IMR-90 (cell line): Measurements from ENCODE around the gene HAUS7. TPM values are rescaled to one million over a fixed set of nuclear protein-coding genes. Genes with fewer than 3 reads are reported as not detected.
A peak's percentile ranks its signal among the peaks of the same experiment; 100 is the strongest.

Experiments used
- ATAC-seq: fragments of 200-7000 bp; cut with Tn5 transposase; 2 replicates; pipeline ENCODE4 v1.9.1; 2020; ENCODE audit warnings: low read depth, mild to moderate bottlenecking, moderate library complexity
- BruUV-seq: library from RNA; stranded (reverse); fragments of 400-500 nt; replicated peaks from 2 replicates; lab custom pipeline; 2021; lab: Mats Ljungman, UMichigan
- CTCF ChIA-PET: fragments of 300-600 bp; formaldehyde crosslinking; extraction: SDS; loops from one replicate; lab custom pipeline; 2021; ENCODE audit warnings: antibody characterized with exemption; lab: Yijun Ruan, JAX
- POLR2A ChIA-PET: fragments of 300-600 bp; sonication (Branson Sonifier 250); formaldehyde crosslinking; loops from one replicate; lab custom pipeline; 2022; ENCODE audit warnings: antibody characterized with exemption; ENCODE audit not compliant: unreplicated experiment; lab: Charles Lee
- DNase-seq: peaks from one replicate; pipeline ENCODE4 v3.0.0; 2013
- H2AFZ ChIP-seq: replicated peaks from 2 replicates; pipeline ENCODE3; 2013; ENCODE audit warnings: low read length, mild to moderate bottlenecking; ENCODE audit not compliant: poor library complexity
- H2AK5ac ChIP-seq: 2 replicates; pipeline ENCODE4 v1.6.1; 2013; ENCODE audit warnings: low read depth, low read length, inconsistent platforms
- H2AK9ac ChIP-seq: replicated peaks from 2 replicates; pipeline ENCODE3; 2013; ENCODE audit warnings: mild to moderate bottlenecking, low read depth, low read length, moderate library complexity; ENCODE audit not compliant: poor library complexity
- H2BK120ac ChIP-seq: 2 replicates; pipeline ENCODE4 v1.6.1; 2013; ENCODE audit warnings: low read depth, low read length, inconsistent platforms
- H2BK15ac ChIP-seq: 3 replicates; pipeline ENCODE4 v1.6.1; 2013; ENCODE audit warnings: low read depth, low read length, inconsistent platforms
- H2BK20ac ChIP-seq: 2 replicates; pipeline ENCODE4 v1.6.1; 2013; ENCODE audit warnings: low read depth, mild to moderate bottlenecking, inconsistent platforms, low read length, moderate library complexity
- H2BK5ac ChIP-seq: 2 replicates; pipeline ENCODE4 v1.6.1; 2013; ENCODE audit warnings: mild to moderate bottlenecking, low read depth, low read length, inconsistent platforms; ENCODE audit not compliant: poor library complexity, severe bottlenecking
- H3K14ac ChIP-seq: replicated peaks from 2 replicates; pipeline ENCODE4 v1.6.1; 2013; ENCODE audit warnings: low read depth, low read length, inconsistent platforms
- H3K18ac ChIP-seq: 2 replicates; pipeline ENCODE4 v1.6.1; 2013; ENCODE audit warnings: low read depth, low read length, control low read depth
- H3K23ac ChIP-seq: 2 replicates; pipeline ENCODE4 v1.6.1; 2013; ENCODE audit warnings: low read depth, low read length, inconsistent platforms
- H3K27ac ChIP-seq: 2 replicates; pipeline ENCODE4 v1.5.1; 2013; ENCODE audit warnings: mild to moderate bottlenecking, control low read depth, low read length; ENCODE audit not compliant: insufficient read depth
- H3K27me3 ChIP-seq: 2 replicates; pipeline ENCODE4 v1.6.1; 2013; ENCODE audit warnings: low read length; ENCODE audit not compliant: control insufficient read depth, insufficient read depth
- H3K36me3 ChIP-seq: 2 replicates; pipeline ENCODE4 v1.6.1; 2013; ENCODE audit warnings: low read length, mixed read lengths; ENCODE audit not compliant: control insufficient read depth, insufficient read depth
- H3K4ac ChIP-seq: 2 replicates; pipeline ENCODE4 v1.6.1; 2013; ENCODE audit warnings: low read depth, low read length, inconsistent platforms
- H3K4me1 ChIP-seq: 2 replicates; pipeline ENCODE4 v1.6.1; 2013; ENCODE audit warnings: low read length, mixed read lengths; ENCODE audit not compliant: control insufficient read depth, insufficient read depth
- H3K4me2 ChIP-seq: 2 replicates; pipeline ENCODE4 v1.6.1; 2013; ENCODE audit warnings: low read depth, mild to moderate bottlenecking, control low read depth, low read length, moderate library complexity
- H3K4me3 ChIP-seq: 2 replicates; pipeline ENCODE4 v1.5.1; 2013; ENCODE audit warnings: low read depth, mild to moderate bottlenecking, control low read depth, low read length, moderate library complexity; ENCODE audit not compliant: insufficient read depth
- H3K56ac ChIP-seq: 2 replicates; pipeline ENCODE4 v1.6.1; 2013; ENCODE audit warnings: low read length, inconsistent platforms; ENCODE audit not compliant: insufficient read depth; ENCODE audit errors: extremely low read depth
- H3K79me1 ChIP-seq, 2 experiments: 2 replicates each; pipeline ENCODE4 v1.6.1; 2013; ENCODE audit warnings: low read length in 2 of 2, inconsistent platforms in 1 of 2, low read depth in 1 of 2
- H3K9ac ChIP-seq: 2 replicates; pipeline ENCODE4 v1.6.1; 2013; ENCODE audit warnings: low read depth, low read length, control low read depth
- H3K9me1 ChIP-seq: 2 replicates; pipeline ENCODE4 v1.6.1; 2013; ENCODE audit warnings: low read length, inconsistent platforms; ENCODE audit not compliant: insufficient read depth
- H3K9me3 ChIP-seq: 2 replicates; pipeline ENCODE4 v1.6.1; 2013; ENCODE audit warnings: low read length; ENCODE audit not compliant: control insufficient read depth, insufficient read depth
- H4K20me1 ChIP-seq: 2 replicates; pipeline ENCODE4 v1.6.1; 2013; ENCODE audit warnings: low read length, inconsistent platforms; ENCODE audit not compliant: insufficient read depth
- H4K5ac ChIP-seq: 2 replicates; pipeline ENCODE4 v1.6.1; 2013; ENCODE audit warnings: mild to moderate bottlenecking, low read depth, low read length, control low read depth
- H4K8ac ChIP-seq, 2 experiments: 2 replicates each; pipeline ENCODE4 v1.6.1; 2013; ENCODE audit warnings: low read depth in 2 of 2, low read length in 2 of 2, control low read depth in 1 of 2, inconsistent platforms in 1 of 2
- H4K91ac ChIP-seq: 2 replicates; pipeline ENCODE4 v1.6.1; 2013; ENCODE audit warnings: low read depth, low read length, inconsistent platforms; ENCODE audit not compliant: insufficient read depth
- BHLHE40 ChIP-seq: fragments of 150-350 bp; IDR thresholded peaks from 2 replicates; pipeline ENCODE4 v1.6.1; 2016; ENCODE audit warnings: mild to moderate bottlenecking, low read depth, low read length
- CEBPB ChIP-seq: IDR thresholded peaks from 2 replicates; pipeline ENCODE4 v1.6.1; 2012; ENCODE audit warnings: low read depth, low read length, improper control_type of control experiment
- CHD1 ChIP-seq: IDR thresholded peaks from 2 replicates; pipeline ENCODE4 v1.6.1; 2012; ENCODE audit warnings: low read depth, low read length, improper control_type of control experiment
- CTCF ChIP-seq: conservative IDR thresholded peaks from 2 replicates; pipeline ENCODE4 v1.5.1; 2012; ENCODE audit warnings: mild to moderate bottlenecking, low read depth, low read length, improper control_type of control experiment
- ELK1 ChIP-seq: fragments of 150-350 bp; IDR thresholded peaks from 2 replicates; pipeline ENCODE4 v1.6.1; 2016; ENCODE audit warnings: low read depth, mild to moderate bottlenecking, low read length, moderate library complexity, borderline replicate concordance
- FOS ChIP-seq: fragments of 150-350 bp; IDR thresholded peaks from 2 replicates; pipeline ENCODE4 v1.6.1; 2016; ENCODE audit warnings: low read depth, low read length
- MAFK ChIP-seq: IDR thresholded peaks from 2 replicates; pipeline ENCODE4 v1.6.1; 2012; ENCODE audit warnings: low read depth, low read length, improper control_type of control experiment
- MAZ ChIP-seq: IDR thresholded peaks from 2 replicates; pipeline ENCODE4 v1.6.1; 2012; ENCODE audit warnings: low read depth, mild to moderate bottlenecking, low read length, improper control_type of control experiment, moderate library complexity, borderline replicate concordance
- MXI1 ChIP-seq: IDR thresholded peaks from 2 replicates; pipeline ENCODE4 v1.6.1; 2012; ENCODE audit warnings: low read depth, mild to moderate bottlenecking, low read length, moderate library complexity, borderline replicate concordance
- NFE2L2 ChIP-seq: fragments of 150-350 bp; IDR thresholded peaks from 2 replicates; pipeline ENCODE4 v1.6.1; 2016; ENCODE audit warnings: low read depth, mild to moderate bottlenecking, low read length
- POLR2A ChIP-seq: IDR thresholded peaks from 2 replicates; pipeline ENCODE4 v1.6.1; 2012; ENCODE audit warnings: mild to moderate bottlenecking, low read depth, low read length
- RAD21 ChIP-seq: IDR thresholded peaks from 2 replicates; pipeline ENCODE4 v1.6.1; 2012; ENCODE audit warnings: low read length, improper control_type of control experiment
- RCOR1 ChIP-seq: IDR thresholded peaks from 2 replicates; pipeline ENCODE4 v1.6.1; 2012; ENCODE audit warnings: mild to moderate bottlenecking, low read length, improper control_type of control experiment; ENCODE audit not compliant: insufficient replicate concordance
- RFX5 ChIP-seq: IDR thresholded peaks from 2 replicates; pipeline ENCODE4 v1.8.0; 2012; ENCODE audit warnings: low read depth, mild to moderate bottlenecking, low read length, moderate library complexity
- SMC3 ChIP-seq: fragments of 150-350 bp; IDR thresholded peaks from 2 replicates; pipeline ENCODE4 v1.6.1; 2016; ENCODE audit warnings: low read depth, mild to moderate bottlenecking, antibody characterized with exemption, low read length, moderate library complexity
- USF2 ChIP-seq: fragments of 150-350 bp; IDR thresholded peaks from 2 replicates; pipeline ENCODE4 v1.6.1; 2017; ENCODE audit warnings: mild to moderate bottlenecking, antibody characterized with exemption, low read length, low read depth
- WGBS, 2 experiments: methylation state at CpG; one replicate each; pipeline versions ENCODE4 v1.1.5 to v1.1.7; 2013; ENCODE audit warnings: missing lambda C conversion rate in 2 of 2; ENCODE audit not compliant: insufficient read length in 1 of 2; ENCODE audit errors: extremely low coverage in 2 of 2; 5-methylcytosine and 5-hydroxymethylcytosine counted together
- dilution Hi-C: fragments of 300-500 bp; cut with HindIII; formaldehyde crosslinking; loops from one replicate; pipeline ENCODE4 v1.14.3; 2018; ENCODE audit warnings: low sequenced_read_pairs; ENCODE audit not compliant: unreplicated experiment
- in situ Hi-C: fragments of 300-500 bp; cut with MboI; formaldehyde crosslinking; loops from 3 replicates; pipeline ENCODE4 v1.14.3; 2019; ENCODE audit warnings: low sequenced_read_pairs, inconsistent platforms, mixed read lengths
- intact Hi-C: fragments of 100-400 bp; cut with micrococcal nuclease; formaldehyde crosslinking; loops from 2 replicates; pipeline ENCODE4 v1.10.0; 2022
- polyA plus RNA-seq, 3 experiments: library from polyadenylated mRNA; depleted of rRNA; stranded (reverse); fragments of >200 nt; gene quantifications; 2 replicates each; pipeline ENCODE4 v1.2.3, GENCODE V29; 2012; ENCODE audit warnings: low replicate concordance in 1 of 3
- total RNA-seq: library from RNA; depleted of rRNA; stranded (reverse); fragments of >200 nt; gene quantifications from 2 replicates; pipeline ENCODE4 v1.2.3, GENCODE V29; 2012

The HAUS7 gene
- total and polyA plus RNA-seq, 2 of the 4 experiments (the other 2 are of a cell fraction) = 10.8 to 25.9 TPM

- Histone ChIP-seq H3K79me1 (no peaks in the 10 kb centered on the region), H2AK9ac (peak overlapping the region; percentile 37), H3K18ac (no peak overlapping the region), H3K23ac (no peak overlapping the region), H3K56ac (no peak overlapping the region), H2AFZ (no peak overlapping the region), H4K91ac (no peak overlapping the region), H3K9ac (no peak overlapping the region), H2BK15ac (no peak overlapping the region), H2BK20ac (no peak overlapping the region), H2AK5ac (no peak overlapping the region), H3K4me2 (no peak overlapping the region), H2BK5ac (no peak overlapping the region), H4K20me1 (no peaks in the 10 kb centered on the region), H4K5ac (no peak overlapping the region), H3K27me3 (peaks cover 8% of the 10 kb centered on the region), H3K4me1 (no peaks in the 10 kb centered on the region), H3K9me1 (no peaks in the 10 kb centered on the region), H3K4me3 (no peak overlapping the region), H4K8ac (no peak overlapping the region), H3K4ac (no peak overlapping the region), H3K14ac (no peak overlapping the region), H3K27ac (no peak overlapping the region), H3K36me3 (no peaks in the 10 kb centered on the region), H3K9me3 (peaks cover 6% of the 10 kb centered on the region), H2BK120ac (no peak overlapping the region)
- ChIA-PET POLR2A (no interaction called here), CTCF (no interaction called here)
- TF ChIP-seq SMC3 (no peak), BHLHE40 (no peak), MAFK (no peak), ELK1 (no peak), MAZ (no peak), RCOR1 (no peak), CHD1 (no peak), NFE2L2 (no peak), RAD21 (no peak), FOS (no peak), CTCF (no peak), POLR2A (no peak), RFX5 (no peak), CEBPB (no peak), USF2 (no peak), MXI1 (no peak)
- no peak for ATAC-seq
- in situ Hi-C loops = no loop called here
- intact Hi-C loops = no loop called here
- no TSS peak for BruUV-seq
- no peak for DNase-seq
- WGBS, 2 experiments = 70% methylated on average over 4 of the region's 4 CpGs; no CpG with 5 or more reads in 1 of the 2 experiments
- dilution Hi-C loops = no loop called here
Observed at GRCh38 chrX:153439977-153440376, 30.4 kb downstream of the HAUS7 start.
